HUES6 (cell line): ENCODE measurements around the gene SEMA3A.
"Not testable (repeated sequence)": the region's sequence is repeated elsewhere in the genome, so short reads cannot be mapped to it uniquely, and the experiment has no call there.

Experiments used
- H3K27ac ChIP-seq: 2 replicates; pipeline ENCODE4 v1.7.0; 2013; ENCODE audit warnings: low read depth, mild to moderate bottlenecking, low read length, inconsistent platforms
- H3K27me3 ChIP-seq: 2 replicates; pipeline ENCODE4 v1.6.1; 2013; ENCODE audit warnings: low read length; ENCODE audit not compliant: control insufficient read depth, insufficient read depth
- H3K36me3 ChIP-seq: 2 replicates; pipeline ENCODE4 v1.6.1; 2013; ENCODE audit warnings: low read length; ENCODE audit not compliant: control insufficient read depth, insufficient read depth
- H3K4me1 ChIP-seq: 2 replicates; pipeline ENCODE4 v1.6.1; 2013; ENCODE audit warnings: low read length; ENCODE audit not compliant: control insufficient read depth, insufficient read depth
- H3K4me3 ChIP-seq: 2 replicates; pipeline ENCODE4 v1.5.1; 2013; ENCODE audit warnings: low read depth, low read length
- H3K9ac ChIP-seq: one replicate; pipeline ENCODE4 v1.6.1; 2013; ENCODE audit warnings: mild to moderate bottlenecking, low read length
- H3K9me3 ChIP-seq: 2 replicates; pipeline ENCODE4 v1.6.1; 2013; ENCODE audit warnings: low read depth, low read length; ENCODE audit not compliant: control insufficient read depth, insufficient read depth

The SEMA3A gene

GRCh38 chr7:84194484-84195271, at the start of gene SEMA3A:
Gene SEMA3A, minus strand, starts transcription at chr7:84194789. Its CDS starts 203 bp downstream, at chr7:84194586.
- Histone ChIP-seq H3K27me3 (no peaks in the 10 kb centered on the region), H3K4me3 (peak within 1 kb of the TSS; percentile 77), H3K9ac (peak within 1 kb of the TSS; percentile 74), H3K27ac (peak within 1 kb of the TSS; percentile 49; the same call in 1 of the 2 replicates), H3K36me3 (no peaks in the 10 kb centered on the region), H3K4me1 (peaks cover 35% of the 10 kb centered on the region), H3K9me3 (no peaks in the 10 kb centered on the region)

DNA sequence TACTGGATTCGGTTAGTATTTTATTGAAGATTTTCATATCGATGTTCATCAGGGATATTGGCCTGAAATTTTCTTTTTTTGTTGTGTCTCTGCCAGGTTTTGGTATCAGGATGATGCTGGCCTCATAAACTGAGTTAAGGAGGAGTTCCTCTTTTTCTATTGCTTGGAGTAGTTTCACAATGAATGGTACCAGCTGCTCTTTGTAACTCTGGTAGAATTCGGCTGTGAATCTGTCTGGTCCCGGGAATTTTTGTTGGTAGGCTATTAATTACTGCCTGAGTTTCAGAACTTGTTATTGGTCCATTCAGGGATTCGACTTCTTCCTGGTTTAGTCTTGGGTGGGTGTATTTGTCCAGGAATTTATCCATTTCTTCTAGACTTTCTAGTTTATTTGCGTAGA, 48.4 kb upstream of the SEMA3A start:
- H3K4me1 ChIP-seq, H3K36me3 ChIP-seq, H3K9ac ChIP-seq, H3K4me3 ChIP-seq, H3K27ac ChIP-seq, H3K27me3 ChIP-seq: not testable (repeated sequence)
- peaks cover 24% of the 10 kb centered on the region for H3K9me3 ChIP-seq

- H3K4me1 ChIP-seq, result no peaks in the 10 kb centered on the region
- H3K36me3 ChIP-seq, result no peaks in the 10 kb centered on the region
- H3K4me3 ChIP-seq, result no peak overlapping the region
- no peak overlapping the region for H3K9ac ChIP-seq
- no peaks in the 10 kb centered on the region for H3K27me3 ChIP-seq
- peaks cover 13% of the 10 kb centered on the region for H3K9me3 ChIP-seq
- H3K27ac ChIP-seq, result no peak overlapping the region
Observed at GRCh38 chr7:84238596-84238995, 44.0 kb upstream of the SEMA3A start.

GRCh38 chr7:84237533-84238173, 43.1 kb upstream of the SEMA3A start:
- no peak overlapping the region for H3K27ac ChIP-seq
- no peak overlapping the region for H3K9ac ChIP-seq
- no peaks in the 10 kb centered on the region for H3K4me1 ChIP-seq

GRCh38 chr7:84236398-84236797, 41.8 kb upstream of the SEMA3A start:
- peaks cover 10% of the 10 kb centered on the region for H3K9me3 ChIP-seq
- no peak overlapping the region for H3K4me3 ChIP-seq
- H3K36me3 ChIP-seq, result no peaks in the 10 kb centered on the region
- no peaks in the 10 kb centered on the region for H3K27me3 ChIP-seq
- H3K4me1 ChIP-seq, result no peaks in the 10 kb centered on the region
- no peak overlapping the region for H3K9ac ChIP-seq
- H3K27ac ChIP-seq, result no peak overlapping the region

More at GRCh38 chr7:84237533-84238173, 43.1 kb upstream of the SEMA3A start:
- peaks cover 13% of the 10 kb centered on the region for H3K9me3 ChIP-seq
- H3K4me3 ChIP-seq, result no peak overlapping the region
- H3K27me3 ChIP-seq, result no peaks in the 10 kb centered on the region
- H3K36me3 ChIP-seq, result no peaks in the 10 kb centered on the region

DNA sequence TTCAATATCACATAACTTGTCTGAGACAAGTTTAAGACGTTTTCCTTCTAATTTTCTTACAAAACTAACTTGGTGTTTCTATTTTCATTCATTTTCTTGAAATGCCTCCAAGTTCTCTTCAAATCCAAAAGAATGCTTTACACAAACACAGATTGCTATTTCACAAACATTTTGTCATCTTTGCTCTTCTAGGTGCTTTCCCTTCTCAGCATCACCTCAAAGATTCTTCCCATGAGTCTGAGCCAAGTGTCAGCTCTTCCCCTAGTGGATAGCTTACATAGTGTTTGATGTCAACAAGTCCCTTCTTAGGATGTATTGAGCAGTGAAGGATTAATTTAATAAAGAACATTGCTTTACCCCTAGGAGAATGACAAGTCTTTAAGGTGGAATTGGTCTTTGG, 38.1 kb upstream of the SEMA3A start:
- Histone ChIP-seq H3K9ac (no peak overlapping the region), H3K4me1 (peaks cover 30% of the 10 kb centered on the region), H3K36me3 (no peaks in the 10 kb centered on the region), H3K27ac (no peak overlapping the region), H3K9me3 (no peaks in the 10 kb centered on the region), H3K27me3 (no peaks in the 10 kb centered on the region), H3K4me3 (no peak overlapping the region)

GRCh38 chr7:84231157-84231556, 36.6 kb upstream of the SEMA3A start:
- H3K27ac ChIP-seq, result no peak overlapping the region

GRCh38 chr7:84230491-84230890, 35.9 kb upstream of the SEMA3A start:
- Histone ChIP-seq H3K9me3 (no peaks in the 10 kb centered on the region), H3K27ac (0 out of 2 replicates have a peak overlapping the region, but pooled peaks have one; percentile 36), H3K27me3 (no peaks in the 10 kb centered on the region), H3K9ac (no peak overlapping the region), H3K4me1 (peaks cover 39% of the 10 kb centered on the region), H3K4me3 (no peak overlapping the region), H3K36me3 (no peaks in the 10 kb centered on the region)

More at GRCh38 chr7:84231157-84231556, 36.6 kb upstream of the SEMA3A start:
- no peak overlapping the region for H3K4me3 ChIP-seq
- H3K27me3 ChIP-seq, result no peaks in the 10 kb centered on the region
- H3K9ac ChIP-seq, result no peak overlapping the region
- no peaks in the 10 kb centered on the region for H3K9me3 ChIP-seq
- no peaks in the 10 kb centered on the region for H3K36me3 ChIP-seq
- H3K4me1 ChIP-seq, result peaks cover 36% of the 10 kb centered on the region

GRCh38 chr7:84228526-84228925, 33.9 kb upstream of the SEMA3A start:
- Histone ChIP-seq H3K27ac (peak overlapping the region; percentile 93), H3K9ac (no peak overlapping the region), H3K4me1 (peaks cover 39% of the 10 kb centered on the region), H3K36me3 (no peaks in the 10 kb centered on the region), H3K27me3 (no peaks in the 10 kb centered on the region), H3K4me3 (no peak overlapping the region), H3K9me3 (no peaks in the 10 kb centered on the region)

DNA sequence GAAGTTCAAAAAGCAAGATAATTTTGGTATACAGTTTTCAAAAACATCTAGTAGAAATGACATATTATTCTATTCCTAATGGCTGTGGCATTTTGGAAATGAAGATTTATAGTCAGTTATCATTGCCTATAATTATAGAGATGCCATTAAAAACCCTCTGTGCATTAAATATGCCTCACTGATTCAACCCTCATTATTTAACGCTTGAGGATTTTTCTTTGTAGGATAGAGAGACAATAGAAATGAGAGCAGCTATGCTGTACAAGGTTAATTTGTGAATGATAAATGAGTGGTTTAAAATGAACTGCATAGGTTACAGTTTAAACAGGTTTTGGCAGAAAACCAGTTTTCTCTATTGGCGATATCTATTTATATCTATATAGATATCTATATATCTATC, 32.2 kb upstream of the SEMA3A start:
- Histone ChIP-seq H3K27ac (no peak overlapping the region), H3K9ac (no peak overlapping the region), H3K9me3 (no peaks in the 10 kb centered on the region), H3K36me3 (no peaks in the 10 kb centered on the region), H3K4me1 (peaks cover 39% of the 10 kb centered on the region), H3K4me3 (no peak overlapping the region), H3K27me3 (no peaks in the 10 kb centered on the region)

- H3K36me3 ChIP-seq, result no peaks in the 10 kb centered on the region
- no peak overlapping the region for H3K27ac ChIP-seq
- no peaks in the 10 kb centered on the region for H3K27me3 ChIP-seq
- peaks cover 14% of the 10 kb centered on the region for H3K9me3 ChIP-seq
- no peak overlapping the region for H3K4me3 ChIP-seq
- peaks cover 26% of the 10 kb centered on the region for H3K4me1 ChIP-seq
- H3K9ac ChIP-seq, result no peak overlapping the region
Observed at GRCh38 chr7:84224505-84224904, 29.9 kb upstream of the SEMA3A start.
